Measurements from ENCODE around the gene HEPACAM2. TPM values are rescaled to one million over a fixed set of nuclear protein-coding genes. Genes with fewer than 3 reads are reported as not detected.

The HEPACAM2 gene
- not detected for polyA plus RNA-seq (2012; ENCODE audit: insufficient read length, low read depth)

DNA sequence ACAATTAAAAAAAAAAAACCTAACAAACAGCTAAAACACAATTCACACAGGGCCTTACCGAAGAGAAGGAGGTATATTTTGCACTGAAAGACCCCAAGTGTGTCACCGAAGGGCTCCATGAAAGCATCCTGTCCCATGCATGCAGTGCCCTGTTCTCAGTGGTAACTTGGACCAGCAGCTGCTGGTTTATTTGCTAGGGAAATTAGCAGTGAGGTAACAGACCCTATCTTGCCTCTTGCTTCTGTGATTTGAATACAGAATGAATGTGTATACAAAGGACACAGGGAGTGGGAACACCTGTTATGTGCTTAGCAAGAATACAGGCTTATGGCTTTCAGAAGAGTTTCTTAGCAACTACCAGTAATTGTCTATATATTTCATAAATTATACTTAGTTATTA lies at the start of gene HEPACAM2:
Gene HEPACAM2, minus strand, starts transcription at position 160 of the 400 bp plus-strand sequence.
- TF ChIP-seq TAF1 (IDR thresholded peaks at IDR 0.05; ENCODE audit: borderline replicate concordance, insufficient read depth, low read length) (no peak), POLR2AphosphoS5 (IDR thresholded peaks at IDR 0.05; ENCODE audit: low read depth, low read length) (no peak), SIN3A (IDR thresholded peaks at IDR 0.05; ENCODE audit: borderline replicate concordance, insufficient read depth, low read length) (no peak), FOXP2 (optimal IDR thresholded peaks at IDR 0.05; ENCODE audit: borderline replicate concordance, extremely low read depth, extremely low read length, insufficient read depth) (no peak)
- TF ChIP-seq, protein P1, sequence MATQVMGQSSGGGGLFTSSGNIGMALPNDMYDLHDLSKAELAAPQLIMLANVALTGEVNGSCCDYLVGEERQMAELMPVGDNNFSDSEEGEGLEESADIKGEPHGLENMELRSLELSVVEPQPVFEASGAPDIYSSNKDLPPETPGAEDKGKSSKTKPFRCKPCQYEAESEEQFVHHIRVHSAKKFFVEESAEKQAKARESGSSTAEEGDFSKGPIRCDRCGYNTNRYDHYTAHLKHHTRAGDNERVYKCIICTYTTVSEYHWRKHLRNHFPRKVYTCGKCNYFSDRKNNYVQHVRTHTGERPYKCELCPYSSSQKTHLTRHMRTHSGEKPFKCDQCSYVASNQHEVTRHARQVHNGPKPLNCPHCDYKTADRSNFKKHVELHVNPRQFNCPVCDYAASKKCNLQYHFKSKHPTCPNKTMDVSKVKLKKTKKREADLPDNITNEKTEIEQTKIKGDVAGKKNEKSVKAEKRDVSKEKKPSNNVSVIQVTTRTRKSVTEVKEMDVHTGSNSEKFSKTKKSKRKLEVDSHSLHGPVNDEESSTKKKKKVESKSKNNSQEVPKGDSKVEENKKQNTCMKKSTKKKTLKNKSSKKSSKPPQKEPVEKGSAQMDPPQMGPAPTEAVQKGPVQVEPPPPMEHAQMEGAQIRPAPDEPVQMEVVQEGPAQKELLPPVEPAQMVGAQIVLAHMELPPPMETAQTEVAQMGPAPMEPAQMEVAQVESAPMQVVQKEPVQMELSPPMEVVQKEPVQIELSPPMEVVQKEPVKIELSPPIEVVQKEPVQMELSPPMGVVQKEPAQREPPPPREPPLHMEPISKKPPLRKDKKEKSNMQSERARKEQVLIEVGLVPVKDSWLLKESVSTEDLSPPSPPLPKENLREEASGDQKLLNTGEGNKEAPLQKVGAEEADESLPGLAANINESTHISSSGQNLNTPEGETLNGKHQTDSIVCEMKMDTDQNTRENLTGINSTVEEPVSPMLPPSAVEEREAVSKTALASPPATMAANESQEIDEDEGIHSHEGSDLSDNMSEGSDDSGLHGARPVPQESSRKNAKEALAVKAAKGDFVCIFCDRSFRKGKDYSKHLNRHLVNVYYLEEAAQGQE (IDR thresholded peaks at IDR 0.05; ENCODE audit: insufficient read depth in 1 of 2, low read depth in 2 of 2, low read length in 2 of 2), result no peak

DNA sequence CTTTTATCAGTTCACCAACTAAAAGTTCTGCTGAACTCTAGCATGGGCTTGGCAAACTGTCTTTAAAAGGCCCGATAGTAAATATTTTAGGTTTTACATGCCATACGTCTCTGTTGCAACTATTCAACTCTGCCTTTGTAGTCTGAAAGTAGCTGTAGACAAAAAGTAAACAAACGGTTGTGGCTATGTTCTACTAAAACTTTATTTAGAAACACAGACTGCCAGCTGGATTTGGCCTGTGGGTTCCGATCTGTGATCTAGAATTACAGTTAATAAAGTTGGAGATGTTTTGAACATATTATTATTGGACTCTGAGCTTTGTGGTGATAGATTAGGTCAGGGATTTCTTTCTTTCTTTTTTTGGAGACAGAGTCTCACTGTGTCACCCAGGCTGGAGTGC lies 39.0 kb upstream of the HEPACAM2 start:
- TF ChIP-seq, protein P1 (IDR thresholded peaks at IDR 0.05; ENCODE audit: insufficient read depth in 1 of 2, low read depth in 2 of 2, low read length in 2 of 2), result no peak
- TF ChIP-seq TAF1 (IDR thresholded peaks at IDR 0.05; ENCODE audit: borderline replicate concordance, insufficient read depth, low read length), result no peak
- TF ChIP-seq POLR2AphosphoS5 (IDR thresholded peaks at IDR 0.05; ENCODE audit: low read depth, low read length), result no peak
- TF ChIP-seq FOXP2 (optimal IDR thresholded peaks at IDR 0.05; ENCODE audit: borderline replicate concordance, extremely low read depth, extremely low read length, insufficient read depth), result no peak
- TF ChIP-seq SIN3A (IDR thresholded peaks at IDR 0.05; ENCODE audit: borderline replicate concordance, insufficient read depth, low read length), result no peak

DNA sequence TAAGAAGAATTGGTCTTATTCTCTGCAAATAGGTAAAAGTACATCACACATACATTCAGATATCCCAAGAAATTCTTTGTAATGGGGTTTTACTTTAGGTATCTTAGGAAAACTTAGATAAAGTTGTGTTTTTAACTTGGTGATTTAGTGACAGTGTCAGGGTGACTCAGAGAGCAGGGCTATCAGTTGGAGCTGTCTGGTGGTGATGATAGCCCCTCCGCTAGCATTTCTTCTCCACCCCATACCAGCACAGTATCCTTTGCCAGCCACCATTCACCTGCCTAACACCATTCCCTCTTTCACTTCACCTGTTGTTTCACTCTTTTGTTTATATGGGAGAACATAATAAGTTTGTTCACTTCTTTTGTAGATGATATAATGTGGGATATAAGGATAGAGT lies 36.3 kb upstream of the HEPACAM2 start:
- TF ChIP-seq SIN3A (IDR thresholded peaks at IDR 0.05; ENCODE audit: borderline replicate concordance, insufficient read depth, low read length) (no peak), FOXP2 (optimal IDR thresholded peaks at IDR 0.05; ENCODE audit: borderline replicate concordance, extremely low read depth, extremely low read length, insufficient read depth) (no peak), POLR2AphosphoS5 (IDR thresholded peaks at IDR 0.05; ENCODE audit: low read depth, low read length) (no peak), TAF1 (IDR thresholded peaks at IDR 0.05; ENCODE audit: borderline replicate concordance, insufficient read depth, low read length) (no peak)
- TF ChIP-seq, protein P1 (IDR thresholded peaks at IDR 0.05; ENCODE audit: insufficient read depth in 1 of 2, low read depth in 2 of 2, low read length in 2 of 2), result no peak

DNA sequence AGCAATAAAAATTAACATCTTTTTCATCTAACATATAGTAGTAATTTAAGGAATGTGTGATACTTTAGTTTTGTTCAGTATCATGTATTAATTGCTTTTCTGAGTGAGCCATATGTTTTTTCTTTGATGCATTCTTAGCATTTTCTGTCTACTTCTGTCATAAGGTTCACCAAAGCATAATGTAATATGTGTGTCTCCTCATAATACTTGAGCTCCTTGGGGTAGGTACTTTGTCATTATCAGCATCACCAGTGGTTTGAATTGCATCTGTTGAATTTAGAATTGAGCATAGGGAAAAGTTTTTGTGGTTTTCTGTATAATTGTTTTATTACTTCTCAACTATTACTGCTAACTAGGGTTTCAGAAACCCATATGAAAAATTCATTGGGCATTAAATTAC lies 32.4 kb upstream of the HEPACAM2 start:
- no peak for TF ChIP-seq TAF1 (IDR thresholded peaks at IDR 0.05; ENCODE audit: borderline replicate concordance, insufficient read depth, low read length)
- TF ChIP-seq, protein P1 (IDR thresholded peaks at IDR 0.05; ENCODE audit: insufficient read depth in 1 of 2, low read depth in 2 of 2, low read length in 2 of 2), result no peak
- TF ChIP-seq SIN3A (IDR thresholded peaks at IDR 0.05; ENCODE audit: borderline replicate concordance, insufficient read depth, low read length), result no peak
- no peak for TF ChIP-seq POLR2AphosphoS5 (IDR thresholded peaks at IDR 0.05; ENCODE audit: low read depth, low read length)
- no peak for TF ChIP-seq FOXP2 (optimal IDR thresholded peaks at IDR 0.05; ENCODE audit: borderline replicate concordance, extremely low read depth, extremely low read length, insufficient read depth)

Data from PFSK-1 (cell line).